Measurements from ENCODE around the gene TRIM6. TPM values are rescaled to one million over a fixed set of nuclear protein-coding genes. Genes with fewer than 3 reads are reported as not detected.

The TRIM6 gene
- total and polyA plus RNA-seq, 2 experiments from 2014 or later, result 26.4 to 49.0 TPM

- TF ChIP-seq ETS1 (IDR thresholded peaks at IDR 0.05) (no peak), EZH2phosphoT487 (IDR thresholded peaks at IDR 0.05; ENCODE audit: unreplicated experiment) (no peak), NANOG (IDR thresholded peaks at IDR 0.05; ENCODE audit: borderline replicate concordance) (no peak)
These were observed 9.4 kb downstream of the TRIM6 start (continued) for GRCh38 chr11:5605849-5606248.

GRCh38 chr11:5608808-5609207, 12.4 kb downstream of the TRIM6 start:
- Histone ChIP-seq H3K4me3 (no peak overlapping the region), H3K4me2 (no peak overlapping the region), H4K20me1 (replicated peaks; ENCODE audit: insufficient read depth) (no peaks in the 10 kb centered on the region; the same call in 1 of the 2 replicates), H3K27me3 (ENCODE audit: insufficient read depth) (no peaks in the 10 kb centered on the region), H3K36me3 (ENCODE audit: insufficient read depth) (peaks cover 64% of the 10 kb centered on the region), H3K27ac (ENCODE audit: low read depth) (no peak overlapping the region), H3K9me2 (ENCODE audit: insufficient read depth) (no peaks in the 10 kb centered on the region), H3K79me2 (replicated peaks; ENCODE audit: insufficient read depth) (peaks cover 23% of the 10 kb centered on the region), H3F3A (replicated peaks; ENCODE audit: low read depth) (no peaks in the 10 kb centered on the region), H3K4me1 (ENCODE audit: insufficient read depth) (no peaks in the 10 kb centered on the region), H2AFZ (no peak overlapping the region)
- H3K27ac Mint-ChIP-seq, result no peak overlapping the region
- no peak overlapping the region for H3K4me3 Mint-ChIP-seq
- H3K27me3 Mint-ChIP-seq (ENCODE audit: insufficient read depth, low read depth, poor library complexity), result no peaks in the 10 kb centered on the region
- H3K4me1 Mint-ChIP-seq, result no peaks in the 10 kb centered on the region
- ATAC-seq (no peak), DNase-seq (ENCODE audit: low spot score) (no peak)
- H3K9me3 Mint-ChIP-seq, result no peaks in the 10 kb centered on the region
- peaks cover 66% of the 10 kb centered on the region for H3K36me3 Mint-ChIP-seq (ENCODE audit: low read depth)
- TF ChIP-seq POLR2AphosphoS5 (IDR thresholded peaks at IDR 0.05; ENCODE audit: low read depth) (no peak), ZNF114 (CRISPR knock-in tag; IDR thresholded peaks at IDR 0.05) (no peak), CTCF (conservative IDR thresholded peaks at IDR 0.05; ENCODE audit: low read depth in 2 of 2) (no peak), CREB1 (CRISPR knock-in tag; IDR thresholded peaks at IDR 0.05; ENCODE audit: low read depth) (no peak), ZNF462 (CRISPR knock-in tag; IDR thresholded peaks at IDR 0.05) (no peak), NANOG (IDR thresholded peaks at IDR 0.05; ENCODE audit: borderline replicate concordance) (no peak), JUNB (IDR thresholded peaks at IDR 0.05; ENCODE audit: unreplicated experiment) (no peak), EZH2phosphoT487 (IDR thresholded peaks at IDR 0.05; ENCODE audit: unreplicated experiment) (no peak), ZNF331 (CRISPR knock-in tag; IDR thresholded peaks at IDR 0.05; ENCODE audit: low read depth) (no peak), ETS1 (IDR thresholded peaks at IDR 0.05) (no peak), REST (IDR thresholded peaks at IDR 0.05; ENCODE audit: unreplicated experiment) (no peak)
